ENCODE results near the gene DNAJC9.

DNAJC9 gene

DNA sequence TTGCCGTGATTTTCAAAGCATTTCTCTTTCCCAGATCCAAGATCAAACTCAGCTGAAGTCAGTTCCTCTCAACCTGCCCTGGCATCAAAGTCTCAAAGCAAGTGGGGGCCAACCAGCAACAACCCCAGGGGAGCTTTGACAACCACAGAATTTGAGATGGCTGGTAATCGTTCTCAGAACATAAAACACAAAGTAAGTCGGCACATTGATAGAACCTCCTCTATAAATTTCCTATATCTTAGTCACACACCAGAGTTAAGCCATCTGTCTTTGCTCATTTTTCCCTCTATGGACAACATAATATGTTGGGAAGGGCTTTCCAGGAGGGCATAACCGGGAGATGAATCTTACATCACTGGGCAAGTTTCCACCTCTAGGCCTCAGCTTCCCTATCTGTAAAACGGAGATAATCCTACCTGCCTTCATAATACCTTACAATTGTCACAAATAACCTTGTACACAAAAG lies 1.2 kb upstream of the DNAJC9 start:
- TF ChIP-seq EZH2phosphoT487 (IDR thresholded peaks at IDR 0.05; ENCODE audit: low read length) (no peak), EZH2 (optimal IDR thresholded peaks at IDR 0.05; ENCODE audit: low read depth, low read length) (no peak)
- TF ChIP-seq, protein P1, sequence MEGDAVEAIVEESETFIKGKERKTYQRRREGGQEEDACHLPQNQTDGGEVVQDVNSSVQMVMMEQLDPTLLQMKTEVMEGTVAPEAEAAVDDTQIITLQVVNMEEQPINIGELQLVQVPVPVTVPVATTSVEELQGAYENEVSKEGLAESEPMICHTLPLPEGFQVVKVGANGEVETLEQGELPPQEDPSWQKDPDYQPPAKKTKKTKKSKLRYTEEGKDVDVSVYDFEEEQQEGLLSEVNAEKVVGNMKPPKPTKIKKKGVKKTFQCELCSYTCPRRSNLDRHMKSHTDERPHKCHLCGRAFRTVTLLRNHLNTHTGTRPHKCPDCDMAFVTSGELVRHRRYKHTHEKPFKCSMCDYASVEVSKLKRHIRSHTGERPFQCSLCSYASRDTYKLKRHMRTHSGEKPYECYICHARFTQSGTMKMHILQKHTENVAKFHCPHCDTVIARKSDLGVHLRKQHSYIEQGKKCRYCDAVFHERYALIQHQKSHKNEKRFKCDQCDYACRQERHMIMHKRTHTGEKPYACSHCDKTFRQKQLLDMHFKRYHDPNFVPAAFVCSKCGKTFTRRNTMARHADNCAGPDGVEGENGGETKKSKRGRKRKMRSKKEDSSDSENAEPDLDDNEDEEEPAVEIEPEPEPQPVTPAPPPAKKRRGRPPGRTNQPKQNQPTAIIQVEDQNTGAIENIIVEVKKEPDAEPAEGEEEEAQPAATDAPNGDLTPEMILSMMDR (IDR thresholded peaks at IDR 0.05; ENCODE audit: low read length): no peak
- H3K36me3 ChIP-seq (replicated peaks; ENCODE audit: insufficient read depth, low read length): peaks cover 12% of the 10 kb centered on the region
- H3K9ac ChIP-seq (ENCODE audit: low read length): no peak overlapping the region
- no peak overlapping the region for H2AFZ ChIP-seq (ENCODE audit: low read length)
- peak overlapping the region; percentile 88; the same call in 1 of the 2 replicates for H3K4me3 ChIP-seq (ENCODE audit: low read length)
- DNase-seq: no peak
- peaks cover 28% of the 10 kb centered on the region for H3K4me1 ChIP-seq (ENCODE audit: low read length)
- H3K9me3 ChIP-seq (replicated peaks; ENCODE audit: insufficient read depth, low read length): no peaks in the 10 kb centered on the region
- 0 out of 2 replicates have a peak, but pooled peaks cover 9% of the 10 kb centered on the region for H4K20me1 ChIP-seq (ENCODE audit: insufficient read depth, low read length)
- H3K27ac ChIP-seq (ENCODE audit: low read length): peak overlapping the region; percentile 94; the same call in 1 of the 2 replicates
- H3F3A ChIP-seq (ENCODE audit: insufficient read depth, low read length): peaks cover 41% of the 10 kb centered on the region
- H3K4me2 ChIP-seq (ENCODE audit: low read depth, low read length): peak overlapping the region; percentile 83
- H3K79me2 ChIP-seq (ENCODE audit: low read length): peaks cover 75% of the 10 kb centered on the region
- H3K27me3 ChIP-seq (replicated peaks; ENCODE audit: insufficient read depth, low read length): no peaks in the 10 kb centered on the region
- no peaks in the 10 kb centered on the region for H3K9me2 ChIP-seq (replicated peaks; ENCODE audit: insufficient read depth, low read length)

- peak; percentile 39 for DNase-seq
- peak overlapping the region; percentile 37 for H2AFZ ChIP-seq (ENCODE audit: low read length)
- peak overlapping the region; percentile 83 for H3K4me2 ChIP-seq (ENCODE audit: low read depth, low read length)
- H3K9ac ChIP-seq (ENCODE audit: low read length): peak overlapping the region; percentile 95
- peaks cover 28% of the 10 kb centered on the region for H3K4me1 ChIP-seq (ENCODE audit: low read length)
- no peaks in the 10 kb centered on the region for H3K9me3 ChIP-seq (replicated peaks; ENCODE audit: insufficient read depth, low read length)
- TF ChIP-seq, protein P1 (IDR thresholded peaks at IDR 0.05; ENCODE audit: low read length): no peak
- TF ChIP-seq EZH2phosphoT487 (IDR thresholded peaks at IDR 0.05; ENCODE audit: low read length): no peak
- TF ChIP-seq EZH2 (optimal IDR thresholded peaks at IDR 0.05; ENCODE audit: low read depth, low read length): no peak
- H3K79me2 ChIP-seq (ENCODE audit: low read length): peaks cover 74% of the 10 kb centered on the region
- H3K36me3 ChIP-seq (replicated peaks; ENCODE audit: insufficient read depth, low read length): peaks cover 13% of the 10 kb centered on the region
- H3K4me3 ChIP-seq (ENCODE audit: low read length): peak overlapping the region; percentile 88
- H3K9me2 ChIP-seq (replicated peaks; ENCODE audit: insufficient read depth, low read length): no peaks in the 10 kb centered on the region
- H3F3A ChIP-seq (ENCODE audit: insufficient read depth, low read length): peaks cover 36% of the 10 kb centered on the region
- no peaks in the 10 kb centered on the region for H3K27me3 ChIP-seq (replicated peaks; ENCODE audit: insufficient read depth, low read length)
- H3K27ac ChIP-seq (ENCODE audit: low read length): peak overlapping the region; percentile 94
- 0 out of 2 replicates have a peak, but pooled peaks cover 9% of the 10 kb centered on the region for H4K20me1 ChIP-seq (ENCODE audit: insufficient read depth, low read length)
Observed at GRCh38 chr10:73247509-73248258, 629 bp upstream of the DNAJC9 start.

GRCh38 chr10:73246322-73246645 lies 771 bp downstream of the DNAJC9 start:
- 0 out of 2 replicates have a peak, but pooled peaks cover 9% of the 10 kb centered on the region for H4K20me1 ChIP-seq (ENCODE audit: insufficient read depth, low read length)
- H3F3A ChIP-seq (ENCODE audit: insufficient read depth, low read length): peaks cover 35% of the 10 kb centered on the region
- peaks cover 18% of the 10 kb centered on the region for H3K36me3 ChIP-seq (replicated peaks; ENCODE audit: insufficient read depth, low read length)
- TF ChIP-seq, protein P1 (IDR thresholded peaks at IDR 0.05; ENCODE audit: low read length): no peak
- TF ChIP-seq EZH2 (optimal IDR thresholded peaks at IDR 0.05; ENCODE audit: low read depth, low read length) (no peak), EZH2phosphoT487 (IDR thresholded peaks at IDR 0.05; ENCODE audit: low read length) (no peak)
- no peaks in the 10 kb centered on the region for H3K9me3 ChIP-seq (replicated peaks; ENCODE audit: insufficient read depth, low read length)
- peak overlapping the region; percentile 94; the same call in 1 of the 2 replicates for H3K27ac ChIP-seq (ENCODE audit: low read length)
- peak overlapping the region; percentile 88 for H3K4me3 ChIP-seq (ENCODE audit: low read length)
- H3K9ac ChIP-seq (ENCODE audit: low read length): peak overlapping the region; percentile 95
- peak overlapping the region; percentile 53; the same call in 1 of the 2 replicates for H2AFZ ChIP-seq (ENCODE audit: low read length)
- H3K9me2 ChIP-seq (replicated peaks; ENCODE audit: insufficient read depth, low read length): no peaks in the 10 kb centered on the region
- H3K27me3 ChIP-seq (replicated peaks; ENCODE audit: insufficient read depth, low read length): no peaks in the 10 kb centered on the region
- peak; percentile 17 for DNase-seq
- peak overlapping the region; percentile 83 for H3K4me2 ChIP-seq (ENCODE audit: low read depth, low read length)
- peaks cover 71% of the 10 kb centered on the region for H3K79me2 ChIP-seq (ENCODE audit: low read length)
- H3K4me1 ChIP-seq (ENCODE audit: low read length): peaks cover 28% of the 10 kb centered on the region

Measured in MM.1S (cell line).